Activated CD4-positive, alpha-beta T cell treated with anti-CD3 and anti-CD28 coated beads for 4 hours (primary cell): ENCODE measurements around the gene RAB11FIP4.
"Not testable (repeated sequence)": the region's sequence is repeated elsewhere in the genome, so short reads cannot be mapped to it uniquely, and the experiment has no call there.

Experiments
- DNase-seq, 2 donors: peaks; one replicate each; pipeline ENCODE4 v3.0.0-alpha.2; 2020

The RAB11FIP4 gene

GRCh38 chr17:31433811-31434726 lies 42.6 kb downstream of the RAB11FIP4 start:
- no peak for DNase-seq

GRCh38 chr17:31434727-31435050 lies 43.2 kb downstream of the RAB11FIP4 start:
- DNase-seq, result no peak

- no peak for DNase-seq
These were observed 44.1 kb downstream of the RAB11FIP4 start for GRCh38 chr17:31435581-31435980.

- no peak for DNase-seq
These were observed 46.4 kb downstream of the RAB11FIP4 start for GRCh38 chr17:31437720-31438400.

- no peak for DNase-seq
These were observed 48.2 kb downstream of the RAB11FIP4 start for GRCh38 chr17:31439716-31440115.

GRCh38 chr17:31442276-31442675 lies 50.8 kb downstream of the RAB11FIP4 start:
- no peak for DNase-seq

- DNase-seq, result not testable (repeated sequence)
These were observed 51.4 kb downstream of the RAB11FIP4 start for GRCh38 chr17:31442856-31443255.

- DNase-seq, result no peak
These were observed 51.9 kb downstream of the RAB11FIP4 start for GRCh38 chr17:31443386-31443785.

- no peak for DNase-seq
These were observed 52.6 kb downstream of the RAB11FIP4 start for GRCh38 chr17:31444026-31444425.

GRCh38 chr17:31446195-31446967 lies 54.9 kb downstream of the RAB11FIP4 start:
- DNase-seq, result no peak

- no peak for DNase-seq
These were observed 57.1 kb downstream of the RAB11FIP4 start for GRCh38 chr17:31448467-31449077.

GRCh38 chr17:31449111-31449510 lies 57.6 kb downstream of the RAB11FIP4 start:
- DNase-seq, result no peak

- DNase-seq, result no peak
These were observed 58.3 kb downstream of the RAB11FIP4 start for GRCh38 chr17:31449746-31450145.

- DNase-seq, result no peak
These were observed 60.6 kb downstream of the RAB11FIP4 start for GRCh38 chr17:31452101-31452500.

GRCh38 chr17:31452561-31453110 lies 61.2 kb downstream of the RAB11FIP4 start:
- DNase-seq, result no peak

GRCh38 chr17:31453896-31454295 lies 62.4 kb downstream of the RAB11FIP4 start:
- no peak for DNase-seq

GRCh38 chr17:31456814-31457213 lies 65.3 kb downstream of the RAB11FIP4 start:
- no peak for DNase-seq

GRCh38 chr17:31457391-31458234 lies 66.1 kb downstream of the RAB11FIP4 start:
- no peak for DNase-seq

GRCh38 chr17:31458829-31459228 lies 67.4 kb downstream of the RAB11FIP4 start:
- no peak for DNase-seq

- DNase-seq, result no peak
These were observed 68.2 kb downstream of the RAB11FIP4 start for GRCh38 chr17:31459716-31460115.

GRCh38 chr17:31460226-31460721 lies 68.8 kb downstream of the RAB11FIP4 start:
- no peak for DNase-seq
